NT2/D1 (cell line): ENCODE measurements around the gene CCKAR.

Experiments
- YY1 ChIP-seq: IDR thresholded peaks from 2 replicates; pipeline ENCODE4 v1.6.1; 2011; ENCODE audit not compliant: insufficient read length, insufficient read depth
- ZNF274 ChIP-seq: IDR thresholded peaks from 2 replicates; pipeline ENCODE4 v1.6.1; 2011; ENCODE audit warnings: mild to moderate bottlenecking, low read depth, low read length

GRCh38 chr4:26490960-26491284 is 638 bp upstream of the CCKAR start:
- TF ChIP-seq YY1: no peak
- TF ChIP-seq ZNF274: no peak
